ENCODE data around the gene NVL.

NVL gene

DNA sequence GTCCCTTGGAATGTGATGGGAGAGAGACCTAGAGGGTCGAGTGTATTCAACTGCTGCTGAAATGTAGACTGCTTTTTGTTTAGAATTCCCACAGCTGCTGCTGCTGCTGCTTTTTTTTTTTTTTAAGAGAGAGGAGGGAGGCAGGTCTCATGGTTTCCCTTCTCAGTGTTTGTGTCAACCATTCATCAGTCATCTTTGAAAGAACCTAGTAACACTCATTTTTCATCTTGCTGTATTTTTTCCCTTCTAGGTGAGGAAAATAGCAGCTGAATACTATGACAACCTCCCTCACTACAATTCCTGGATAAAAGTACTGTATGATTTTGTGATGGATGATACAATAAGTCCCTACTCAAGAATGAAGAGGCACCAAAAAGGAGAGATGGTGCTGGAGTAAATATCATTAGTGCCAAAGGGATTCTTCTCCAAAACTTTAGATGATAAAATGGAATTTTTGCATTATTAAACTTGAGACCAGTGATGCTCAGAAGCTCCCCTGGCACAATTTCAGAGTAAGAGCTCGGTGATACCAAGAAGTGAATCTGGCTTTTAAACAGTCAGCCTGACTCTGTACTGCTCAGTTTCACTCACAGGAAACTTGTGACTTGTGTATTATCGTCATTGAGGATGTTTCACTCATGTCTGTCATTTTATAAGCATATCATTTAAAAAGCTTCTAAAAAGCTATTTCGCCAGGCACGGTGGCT lies 137.7 kb downstream of the NVL start:
- DNase-seq: no peak

DNA sequence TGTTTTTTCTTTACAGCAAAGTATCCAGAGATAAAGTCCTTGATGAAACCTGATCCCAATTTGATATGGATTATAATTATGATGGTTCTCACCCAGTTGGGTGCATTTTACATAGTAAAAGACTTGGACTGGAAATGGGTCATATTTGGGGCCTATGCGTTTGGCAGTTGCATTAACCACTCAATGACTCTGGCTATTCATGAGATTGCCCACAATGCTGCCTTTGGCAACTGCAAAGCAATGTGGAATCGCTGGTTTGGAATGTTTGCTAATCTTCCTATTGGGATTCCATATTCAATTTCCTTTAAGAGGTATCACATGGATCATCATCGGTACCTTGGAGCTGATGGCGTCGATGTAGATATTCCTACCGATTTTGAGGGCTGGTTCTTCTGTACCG lies 140.4 kb downstream of the NVL start:
- DNase-seq: no peak

DNA sequence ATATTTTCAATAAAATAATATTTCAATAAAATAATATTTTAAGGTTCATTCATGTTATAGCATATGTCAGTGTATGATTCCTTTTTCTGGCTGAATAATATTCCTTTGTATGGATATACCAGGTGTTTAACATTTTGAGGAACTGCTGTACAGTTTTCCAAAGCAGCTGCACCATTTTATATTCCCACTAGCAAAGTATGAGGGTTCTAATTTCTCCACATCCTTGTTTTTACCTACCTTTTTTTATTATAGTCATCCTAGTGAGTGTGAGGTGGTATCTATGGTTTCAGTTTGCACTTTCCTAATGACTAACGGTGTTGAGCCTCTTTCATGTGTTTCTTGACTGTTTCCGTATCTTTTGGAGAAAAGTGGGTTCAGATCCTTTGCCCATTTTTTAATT lies 141.7 kb downstream of the NVL start:
- DNase-seq: no peak

DNA sequence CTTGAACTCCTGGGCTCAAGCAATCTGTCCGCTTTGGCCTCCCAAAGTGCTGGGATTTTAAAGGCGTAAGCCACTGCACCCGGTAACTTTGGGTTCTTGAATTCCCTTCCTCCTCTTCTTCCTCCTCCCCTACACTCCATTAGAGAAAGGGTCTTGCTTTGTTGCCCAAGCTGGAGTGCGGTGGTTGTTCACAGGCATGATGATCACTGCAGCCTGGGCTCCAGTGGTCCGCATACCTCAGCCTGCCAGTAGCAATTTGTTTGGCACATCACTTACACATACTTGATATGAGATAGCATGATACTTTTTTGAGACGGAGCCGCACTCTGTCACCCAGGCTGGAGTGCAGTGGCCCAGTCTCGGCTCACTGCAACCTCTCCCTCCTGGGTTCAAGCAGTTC lies 144.8 kb downstream of the NVL start:
- no peak for DNase-seq

DNA sequence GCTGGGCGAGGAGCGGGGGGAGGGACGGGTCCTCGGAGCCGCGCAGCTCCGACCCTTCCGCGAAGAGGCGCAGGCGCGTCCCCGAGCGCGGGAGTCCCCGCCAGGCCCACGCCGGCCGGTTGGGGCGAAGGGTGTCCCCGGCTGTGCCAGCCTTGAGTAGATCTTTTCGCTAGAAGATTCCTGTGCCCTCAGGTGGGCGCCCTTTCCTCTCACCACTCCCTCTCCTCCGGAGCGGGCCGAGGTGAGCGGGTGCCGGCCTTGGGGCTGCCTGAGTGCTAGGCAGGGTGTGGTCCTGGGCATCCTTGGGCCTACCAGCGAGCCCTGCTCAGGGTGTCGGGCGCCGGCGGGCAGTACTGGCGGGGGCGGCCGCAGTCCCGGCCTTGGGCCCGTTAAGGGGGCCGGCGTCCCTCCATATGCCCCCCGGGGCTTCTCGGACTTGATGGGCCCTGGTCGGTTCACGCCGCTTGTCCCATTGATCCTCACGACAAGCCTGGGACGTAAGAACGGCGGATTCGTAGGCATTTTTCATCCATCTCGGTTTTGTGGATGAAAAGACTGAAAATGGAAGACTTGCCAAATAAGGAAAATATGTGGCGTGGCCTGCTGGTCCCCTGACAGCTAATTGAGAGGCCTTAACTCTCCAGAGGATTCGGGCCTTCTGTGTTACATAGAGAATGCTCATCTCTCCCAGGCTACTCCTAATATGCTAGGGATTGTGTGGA lies 146.2 kb downstream of the NVL start:
- peak; percentile 62 for DNase-seq

GRCh38 chr1:224182866-224183590 lies 146.9 kb downstream of the NVL start, which contains the start of gene DEGS1:
Gene DEGS1 (plus strand): TSS chr1:224183240. CDS start chr1:224183337, 97 bp downstream.
- peak; percentile 86 for DNase-seq

DNA sequence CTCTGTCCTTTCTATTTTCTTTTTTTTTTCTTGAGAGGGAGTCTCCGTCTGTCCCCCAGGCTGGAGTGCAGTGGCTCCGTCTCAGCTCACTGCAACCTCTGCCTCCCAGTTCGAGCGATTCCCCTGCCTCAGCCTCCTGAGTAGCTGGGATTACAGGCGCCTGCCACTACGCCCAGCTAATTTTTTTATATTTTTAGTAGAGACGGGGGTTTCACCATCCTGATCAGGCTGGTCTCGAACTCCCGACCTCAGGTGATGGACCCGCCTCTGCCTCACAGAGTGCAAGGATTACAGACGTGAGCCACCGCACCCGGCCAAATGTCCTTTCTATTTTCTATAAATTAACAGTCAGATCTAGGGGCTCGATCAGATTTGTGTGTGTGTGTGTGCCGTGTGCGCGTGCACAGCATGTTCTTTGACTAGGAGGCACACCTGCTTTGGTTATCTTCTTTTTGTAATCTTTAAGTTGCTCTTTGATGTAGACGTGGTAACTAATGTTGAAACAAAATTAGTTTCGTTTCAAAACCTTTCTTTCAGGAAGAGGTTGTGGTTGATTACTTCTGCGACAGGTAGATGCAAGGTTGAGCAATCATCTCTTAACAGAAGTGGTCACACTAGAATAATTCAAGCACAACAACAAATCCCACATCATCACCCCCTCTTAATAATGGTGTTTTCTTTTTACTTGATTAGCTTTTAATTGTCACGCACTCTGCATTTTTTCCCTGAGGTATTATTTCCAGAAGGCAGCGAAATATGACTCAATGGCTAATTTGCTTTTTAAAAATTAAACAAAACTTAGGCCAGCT lies 147.7 kb downstream of the NVL start:
- DNase-seq: peak; percentile 44

DNA sequence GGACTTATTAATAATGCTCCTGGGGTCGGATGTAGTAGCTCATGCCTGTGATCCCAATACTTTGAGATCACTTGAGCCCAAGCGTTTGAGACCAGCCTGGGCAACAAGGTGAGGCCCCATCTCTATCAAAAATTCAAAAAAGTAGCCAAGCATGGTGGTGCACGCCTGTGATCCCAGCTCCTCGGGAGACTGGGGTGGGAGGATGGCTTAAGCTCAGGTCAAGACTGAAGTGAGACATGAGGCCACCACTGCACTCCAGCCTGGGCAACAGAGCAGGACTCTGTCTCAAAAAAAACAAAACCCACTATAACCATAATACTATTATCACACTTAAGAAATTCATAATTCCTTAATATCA lies 148.5 kb downstream of the NVL start:
- DNase-seq: no peak

DNA sequence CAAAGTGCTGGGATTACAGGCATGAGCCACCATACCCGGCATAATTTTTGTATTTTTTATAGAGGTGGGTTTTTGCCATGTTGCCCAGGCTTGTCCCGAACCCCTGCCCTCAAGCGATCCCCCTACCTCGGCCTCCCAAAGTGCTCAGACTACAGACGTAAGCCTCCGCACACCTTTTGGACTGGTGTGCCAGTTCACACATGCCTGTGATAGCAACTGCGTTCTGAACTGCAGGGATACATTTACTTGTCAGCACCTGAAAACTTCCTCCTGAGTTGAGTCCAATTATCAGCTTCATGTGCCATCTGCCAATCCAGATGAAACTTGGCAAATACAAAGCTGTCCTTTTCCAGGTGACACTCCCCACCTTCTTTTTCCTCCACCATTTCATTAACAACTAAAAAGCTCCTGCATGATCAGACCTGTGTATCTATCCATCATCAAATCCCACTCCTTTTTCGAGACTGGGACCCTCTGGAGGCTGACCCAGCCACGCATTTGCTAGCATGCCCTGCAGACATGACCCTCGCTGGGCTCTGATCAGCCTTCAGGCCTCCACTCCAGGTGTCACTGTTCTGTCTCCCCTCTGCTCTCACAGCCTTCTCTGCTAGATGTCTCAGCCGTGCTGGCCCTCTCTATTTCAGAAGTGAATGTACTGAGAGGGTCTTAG lies 149.1 kb downstream of the NVL start:
- no peak for DNase-seq

DNA sequence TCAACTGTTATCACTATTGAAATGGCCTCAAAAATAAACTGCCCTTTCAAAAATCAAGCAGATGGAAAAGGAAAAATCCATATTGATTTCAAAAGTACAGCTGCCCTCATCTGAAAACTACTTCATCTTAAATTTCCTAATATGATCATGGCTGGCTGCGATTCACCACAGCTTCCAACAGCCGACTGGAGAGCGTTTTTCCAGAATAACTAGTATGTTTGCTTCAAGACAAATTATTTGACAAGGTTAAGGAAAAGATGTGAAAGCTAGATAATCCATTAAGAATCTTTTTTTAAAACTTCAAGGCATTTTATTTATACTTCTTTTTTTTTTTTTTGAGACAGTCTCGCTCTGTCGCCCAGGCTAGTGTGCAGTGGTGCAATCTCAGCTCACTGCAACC lies 151.1 kb downstream of the NVL start:
- no peak for DNase-seq

GRCh38 chr1:224177356-224177999 lies 152.5 kb downstream of the NVL start:
- DNase-seq: no peak
